ENCODE data around the gene GRID1.

- TF ChIP-seq CTCF (conservative IDR thresholded peaks at IDR 0.05) (no peak), EZH2 (IDR thresholded peaks at IDR 0.05; ENCODE audit: low read depth) (no peak)
These were observed 238.2 kb downstream of the GRID1 start for GRCh38 chr10:86128360-86128759.
